ENCODE results near the gene TMEM79.

GRCh38 chr1:156276532-156276931 is 7.6 kb upstream of the TMEM79 start:
- TF ChIP-seq, protein P1, sequence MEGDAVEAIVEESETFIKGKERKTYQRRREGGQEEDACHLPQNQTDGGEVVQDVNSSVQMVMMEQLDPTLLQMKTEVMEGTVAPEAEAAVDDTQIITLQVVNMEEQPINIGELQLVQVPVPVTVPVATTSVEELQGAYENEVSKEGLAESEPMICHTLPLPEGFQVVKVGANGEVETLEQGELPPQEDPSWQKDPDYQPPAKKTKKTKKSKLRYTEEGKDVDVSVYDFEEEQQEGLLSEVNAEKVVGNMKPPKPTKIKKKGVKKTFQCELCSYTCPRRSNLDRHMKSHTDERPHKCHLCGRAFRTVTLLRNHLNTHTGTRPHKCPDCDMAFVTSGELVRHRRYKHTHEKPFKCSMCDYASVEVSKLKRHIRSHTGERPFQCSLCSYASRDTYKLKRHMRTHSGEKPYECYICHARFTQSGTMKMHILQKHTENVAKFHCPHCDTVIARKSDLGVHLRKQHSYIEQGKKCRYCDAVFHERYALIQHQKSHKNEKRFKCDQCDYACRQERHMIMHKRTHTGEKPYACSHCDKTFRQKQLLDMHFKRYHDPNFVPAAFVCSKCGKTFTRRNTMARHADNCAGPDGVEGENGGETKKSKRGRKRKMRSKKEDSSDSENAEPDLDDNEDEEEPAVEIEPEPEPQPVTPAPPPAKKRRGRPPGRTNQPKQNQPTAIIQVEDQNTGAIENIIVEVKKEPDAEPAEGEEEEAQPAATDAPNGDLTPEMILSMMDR (conservative IDR thresholded peaks at IDR 0.05; ENCODE audit: low read depth, low read length) = no peak
- TF ChIP-seq RCOR1 (IDR thresholded peaks at IDR 0.05; ENCODE audit: insufficient replicate concordance, low read length) (no peak), SMC3 (IDR thresholded peaks at IDR 0.05; ENCODE audit: low read depth, low read length) (no peak), RAD21 (IDR thresholded peaks at IDR 0.05; ENCODE audit: low read length) (no peak), MAZ (IDR thresholded peaks at IDR 0.05; ENCODE audit: borderline replicate concordance, low read depth, low read length) (no peak), POLR2A (IDR thresholded peaks at IDR 0.05; ENCODE audit: low read depth, low read length) (no peak), CEBPB (IDR thresholded peaks at IDR 0.05; ENCODE audit: low read depth, low read length) (no peak)

Data from IMR-90 (cell line).